ENCODE data around the gene TMEM74B. TPM values are rescaled to one million over a fixed set of nuclear protein-coding genes. Genes with fewer than 3 reads are reported as not detected.
A peak's percentile ranks its signal among the peaks of the same experiment; 100 is the strongest.

Gene TMEM74B
- polyA plus RNA-seq, 1 experiment: not detected

DNA sequence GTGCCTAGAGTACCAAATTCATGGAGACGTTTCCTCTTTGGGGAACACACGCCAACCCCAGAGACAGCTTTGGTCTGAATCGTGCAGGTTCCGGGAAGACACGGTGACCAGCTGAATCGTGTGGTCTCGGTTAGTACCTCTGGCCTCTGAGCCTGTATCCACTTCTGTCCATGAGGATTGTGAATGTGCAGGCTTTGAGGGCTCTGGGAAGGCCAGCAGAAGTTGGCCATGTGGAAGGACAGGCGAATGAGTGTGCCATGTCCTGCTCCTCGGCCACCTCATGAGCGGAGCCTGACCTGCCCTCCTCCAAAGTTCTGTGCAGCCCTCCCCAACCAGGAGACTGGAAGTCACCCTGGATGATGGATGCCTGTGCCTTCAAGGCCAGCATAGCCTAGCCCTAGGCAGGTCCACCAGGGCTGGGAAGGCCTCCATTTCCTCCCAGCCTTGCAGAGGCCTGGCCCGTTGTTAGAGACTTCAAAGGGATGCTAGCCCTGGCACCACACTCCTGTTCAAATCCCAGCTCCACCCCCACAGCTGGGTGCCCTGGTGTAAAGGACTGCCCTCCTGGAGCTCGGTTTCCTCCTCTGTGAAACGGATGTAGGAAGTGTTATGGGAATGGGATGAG lies 1.7 kb upstream of the TMEM74B start:
- no peak overlapping the region for H3K27ac ChIP-seq (ENCODE audit: low read depth, low read length)
- ChIA-PET CTCF (interaction anchor here (1.4 to 1.5 kb wide), 3 partner anchors 10 to 61 kb away, joined by 3 to 4 read pairs (median 4); no protein-coding TSS in a partner anchor), POLR2A (no interaction called here)
- no peak for DNase-seq (ENCODE audit: low read depth, low spot score)
- no peak overlapping the region for H3K4me3 ChIP-seq (ENCODE audit: low read depth, low read length)
- H3K27me3 ChIP-seq (ENCODE audit: control insufficient read depth, insufficient read depth, low read length): peaks cover 46% of the 10 kb centered on the region
- TF ChIP-seq CTCF (IDR thresholded peaks at IDR 0.05; ENCODE audit: low read depth, low read length): no peak
- no peaks in the 10 kb centered on the region for H3K9me3 ChIP-seq (ENCODE audit: control insufficient read depth, insufficient read depth, low read length)

- POLR2A ChIA-PET: no interaction called here
Measured at GRCh38 chr20:1185790-1186334, 1.1 kb upstream of the TMEM74B start.

DNA sequence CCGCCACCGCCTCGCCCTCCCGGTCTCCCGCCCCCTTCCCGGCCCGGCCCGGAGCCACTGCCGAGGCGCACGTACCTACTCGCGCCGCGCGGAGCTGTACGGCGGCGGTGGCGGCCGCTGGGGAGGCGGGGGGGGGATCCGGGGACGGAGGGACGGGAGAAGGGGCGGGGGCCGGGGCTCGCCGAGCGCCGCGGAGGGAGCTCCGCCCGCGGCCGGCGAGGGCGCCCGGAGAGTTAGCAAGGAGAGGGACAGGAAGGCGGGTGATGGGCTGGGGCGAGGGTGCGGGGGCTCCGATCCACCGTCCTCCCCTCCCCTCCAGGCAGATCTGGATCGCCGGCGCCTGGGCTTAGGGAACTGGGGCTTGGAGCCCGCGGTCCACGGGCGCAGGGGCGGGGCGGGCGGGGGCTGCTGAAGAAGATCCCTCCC lies 548 bp upstream of the TMEM74B start:
- no peak for DNase-seq (ENCODE audit: low read depth, low spot score)
- Histone ChIP-seq H3K27ac (ENCODE audit: low read depth, low read length) (no peak overlapping the region), H3K9me3 (ENCODE audit: control insufficient read depth, insufficient read depth, low read length) (no peaks in the 10 kb centered on the region), H3K4me3 (ENCODE audit: low read depth, low read length) (peak overlapping the region; percentile 37), H3K27me3 (ENCODE audit: control insufficient read depth, insufficient read depth, low read length) (peaks cover 39% of the 10 kb centered on the region)
- ChIA-PET CTCF (interaction anchor here (0.6 to 1.5 kb wide), 5 partner anchors 11 to 942 kb away, joined by 3 to 12 read pairs (median 4); no protein-coding TSS in a partner anchor), POLR2A (no interaction called here)
- no peak for TF ChIP-seq CTCF (IDR thresholded peaks at IDR 0.05; ENCODE audit: low read depth, low read length)

More at GRCh38 chr20:1185790-1186334, 1.1 kb upstream of the TMEM74B start:
- H3K27ac ChIP-seq (ENCODE audit: low read depth, low read length): no peak overlapping the region
- no peaks in the 10 kb centered on the region for H3K9me3 ChIP-seq (ENCODE audit: control insufficient read depth, insufficient read depth, low read length)
- no peak for DNase-seq (ENCODE audit: low read depth, low spot score)
- peak; percentile 59 for TF ChIP-seq CTCF (IDR thresholded peaks at IDR 0.05; ENCODE audit: low read depth, low read length)
- CTCF ChIA-PET: interaction anchor here (0.6 to 1.5 kb wide), 5 partner anchors 10 to 942 kb away, joined by 3 to 12 read pairs (median 4); no protein-coding TSS in a partner anchor
- peak overlapping the region; percentile 37 for H3K4me3 ChIP-seq (ENCODE audit: low read depth, low read length)
- peaks cover 44% of the 10 kb centered on the region for H3K27me3 ChIP-seq (ENCODE audit: control insufficient read depth, insufficient read depth, low read length)

GRCh38 chr20:1184260-1184637 lies 532 bp downstream of the TMEM74B start:
- H3K27ac ChIP-seq (ENCODE audit: low read depth, low read length): no peak overlapping the region
- no peak overlapping the region for H3K4me3 ChIP-seq (ENCODE audit: low read depth, low read length)
- no peaks in the 10 kb centered on the region for H3K9me3 ChIP-seq (ENCODE audit: control insufficient read depth, insufficient read depth, low read length)
- TF ChIP-seq CTCF (IDR thresholded peaks at IDR 0.05; ENCODE audit: low read depth, low read length): no peak
- CTCF ChIA-PET: no interaction called here
- DNase-seq (ENCODE audit: low read depth, low spot score): no peak
- POLR2A ChIA-PET: no interaction called here
- peaks cover 36% of the 10 kb centered on the region for H3K27me3 ChIP-seq (ENCODE audit: control insufficient read depth, insufficient read depth, low read length)

- CTCF ChIA-PET: no interaction called here
- no peak for DNase-seq (ENCODE audit: low read depth, low spot score)
- POLR2A ChIA-PET: no interaction called here
- Histone ChIP-seq H3K27ac (ENCODE audit: low read depth, low read length) (no peak overlapping the region), H3K9me3 (ENCODE audit: control insufficient read depth, insufficient read depth, low read length) (no peaks in the 10 kb centered on the region), H3K4me3 (ENCODE audit: low read depth, low read length) (no peak overlapping the region), H3K27me3 (ENCODE audit: control insufficient read depth, insufficient read depth, low read length) (peaks cover 36% of the 10 kb centered on the region)
- TF ChIP-seq CTCF (IDR thresholded peaks at IDR 0.05; ENCODE audit: low read depth, low read length): no peak
Measured at GRCh38 chr20:1183153-1183552, 1.6 kb downstream of the TMEM74B start.
